A673 (cell line): Measurements from ENCODE around the gene HYCC1.

ENCODE experiments used
- CTCF ChIP-seq: fragments of 300-800, 200-600 bp; sonication (generic); conservative IDR thresholded peaks from 2 replicates; pipeline ENCODE4 v1.5.1; 2017; ENCODE audit warnings: low read depth, mild to moderate bottlenecking, antibody characterized with exemption, low read length, moderate library complexity, mixed read lengths
- EZH2 ChIP-seq: fragments of 200-600 bp; sonication (generic); IDR thresholded peaks from 2 replicates; pipeline ENCODE4 v1.6.1; 2017; ENCODE audit warnings: borderline replicate concordance, low read depth, mild to moderate bottlenecking, mixed read lengths, antibody characterized with exemption, low read length; ENCODE audit not compliant: poor library complexity, severe bottlenecking

GRCh38 chr7:22972207-22972606, 41.7 kb downstream of the HYCC1 start:
- no peak for TF ChIP-seq CTCF
- no peak for TF ChIP-seq EZH2
